Type B pancreatic cell (in vitro differentiated cells): Measurements from ENCODE around the gene EPB41L4B. TPM values are rescaled to one million over a fixed set of nuclear protein-coding genes. Genes with fewer than 3 reads are reported as not detected.

Experiments
- DNase-seq: peaks from one replicate; pipeline ENCODE4 v3.0.0; 2021; ENCODE audit warnings: mixed read lengths; ENCODE audit not compliant: unreplicated experiment; ENCODE audit errors: extremely low spot score
- H3K27ac Mint-ChIP-seq: 2 replicates; pipeline ENCODE4 v1.8.0; 2021; ENCODE audit warnings: mild to moderate bottlenecking, mixed read lengths
- H3K27me3 Mint-ChIP-seq: 2 replicates; pipeline ENCODE4 v1.8.0; 2021; ENCODE audit warnings: mixed read lengths
- H3K36me3 Mint-ChIP-seq: 2 replicates; pipeline ENCODE4 v1.8.0; 2021; ENCODE audit warnings: mixed read lengths
- H3K4me1 Mint-ChIP-seq: one replicate; pipeline ENCODE4 v1.8.0; 2021; ENCODE audit warnings: mixed read lengths; ENCODE audit not compliant: unreplicated experiment
- H3K4me3 Mint-ChIP-seq: 2 replicates; pipeline ENCODE4 v1.8.0; 2021; ENCODE audit warnings: mild to moderate bottlenecking, mixed read lengths
- H3K9me3 Mint-ChIP-seq: 2 replicates; pipeline ENCODE4 v1.8.0; 2021; ENCODE audit warnings: mixed read lengths
- total RNA-seq: library from RNA; stranded (reverse); gene quantifications from 2 replicates; pipeline ENCODE4 v1.2.1, GENCODE V29; 2021; ENCODE audit warnings: low replicate concordance
- TF ChIP-seq, protein P1 (sequence below): fragments of 200-600 bp; sonication (generic); conservative IDR thresholded peaks from 2 replicates; pipeline ENCODE4 v1.5.0; 2021; ENCODE audit warnings: antibody characterized with exemption, mild to moderate bottlenecking

The EPB41L4B gene
- total RNA-seq, 1 donor from 2014 or later, result 14.4 TPM

DNA sequence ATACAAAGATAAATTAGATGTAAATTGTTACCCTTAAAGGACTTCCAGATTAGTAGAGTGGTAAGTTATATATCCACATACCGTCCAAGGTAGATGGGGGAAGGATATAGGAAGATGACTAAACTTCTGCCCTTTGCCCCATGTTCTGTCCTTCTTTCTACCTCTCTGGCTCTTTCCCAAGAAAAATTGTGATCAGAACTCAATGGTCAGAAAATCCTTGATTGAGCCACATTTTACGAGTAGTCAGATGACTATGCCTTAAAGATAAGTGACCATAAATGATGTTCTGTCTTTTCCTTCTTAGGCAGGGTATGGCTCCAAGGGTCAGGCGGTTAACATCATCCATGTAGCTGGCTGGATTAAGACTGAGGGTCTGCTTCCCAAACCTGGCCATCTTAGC lies 158.2 kb downstream of the EPB41L4B start:
- H3K9me3 Mint-ChIP-seq, result peaks cover 11% of the 10 kb centered on the region
- no peak overlapping the region for H3K4me3 Mint-ChIP-seq
- H3K4me1 Mint-ChIP-seq, result peaks cover 11% of the 10 kb centered on the region
- peaks cover 44% of the 10 kb centered on the region for H3K27me3 Mint-ChIP-seq
- TF ChIP-seq, protein P1, sequence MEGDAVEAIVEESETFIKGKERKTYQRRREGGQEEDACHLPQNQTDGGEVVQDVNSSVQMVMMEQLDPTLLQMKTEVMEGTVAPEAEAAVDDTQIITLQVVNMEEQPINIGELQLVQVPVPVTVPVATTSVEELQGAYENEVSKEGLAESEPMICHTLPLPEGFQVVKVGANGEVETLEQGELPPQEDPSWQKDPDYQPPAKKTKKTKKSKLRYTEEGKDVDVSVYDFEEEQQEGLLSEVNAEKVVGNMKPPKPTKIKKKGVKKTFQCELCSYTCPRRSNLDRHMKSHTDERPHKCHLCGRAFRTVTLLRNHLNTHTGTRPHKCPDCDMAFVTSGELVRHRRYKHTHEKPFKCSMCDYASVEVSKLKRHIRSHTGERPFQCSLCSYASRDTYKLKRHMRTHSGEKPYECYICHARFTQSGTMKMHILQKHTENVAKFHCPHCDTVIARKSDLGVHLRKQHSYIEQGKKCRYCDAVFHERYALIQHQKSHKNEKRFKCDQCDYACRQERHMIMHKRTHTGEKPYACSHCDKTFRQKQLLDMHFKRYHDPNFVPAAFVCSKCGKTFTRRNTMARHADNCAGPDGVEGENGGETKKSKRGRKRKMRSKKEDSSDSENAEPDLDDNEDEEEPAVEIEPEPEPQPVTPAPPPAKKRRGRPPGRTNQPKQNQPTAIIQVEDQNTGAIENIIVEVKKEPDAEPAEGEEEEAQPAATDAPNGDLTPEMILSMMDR, result no peak
- no peak for DNase-seq
- no peaks in the 10 kb centered on the region for H3K36me3 Mint-ChIP-seq
- no peak overlapping the region for H3K27ac Mint-ChIP-seq

DNA sequence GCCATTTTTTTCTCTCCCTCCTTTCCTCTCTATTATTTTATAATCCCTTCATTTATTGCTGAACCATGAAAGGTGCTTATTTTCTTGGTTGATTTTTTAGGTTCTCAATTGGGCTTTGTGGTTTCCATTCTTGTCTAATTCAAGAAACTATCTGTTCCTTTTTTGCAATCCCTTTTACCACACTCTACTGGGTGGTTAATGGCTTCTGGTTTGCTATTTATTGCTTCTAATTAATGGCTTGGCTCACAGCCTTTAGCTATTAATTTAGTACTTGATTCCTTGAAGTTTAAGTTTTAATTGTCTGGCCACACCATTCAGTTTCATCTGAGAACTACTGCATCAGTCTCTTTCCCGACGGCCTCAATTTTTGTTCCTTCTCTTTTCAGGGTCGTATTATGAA lies 159.4 kb downstream of the EPB41L4B start:
- no peak overlapping the region for H3K4me3 Mint-ChIP-seq
- H3K9me3 Mint-ChIP-seq, result peaks cover 11% of the 10 kb centered on the region
- no peak overlapping the region for H3K27ac Mint-ChIP-seq
- no peaks in the 10 kb centered on the region for H3K36me3 Mint-ChIP-seq
- TF ChIP-seq, protein P1, result no peak
- H3K27me3 Mint-ChIP-seq, result peaks cover 36% of the 10 kb centered on the region
- DNase-seq, result no peak
- peaks cover 6% of the 10 kb centered on the region for H3K4me1 Mint-ChIP-seq

DNA sequence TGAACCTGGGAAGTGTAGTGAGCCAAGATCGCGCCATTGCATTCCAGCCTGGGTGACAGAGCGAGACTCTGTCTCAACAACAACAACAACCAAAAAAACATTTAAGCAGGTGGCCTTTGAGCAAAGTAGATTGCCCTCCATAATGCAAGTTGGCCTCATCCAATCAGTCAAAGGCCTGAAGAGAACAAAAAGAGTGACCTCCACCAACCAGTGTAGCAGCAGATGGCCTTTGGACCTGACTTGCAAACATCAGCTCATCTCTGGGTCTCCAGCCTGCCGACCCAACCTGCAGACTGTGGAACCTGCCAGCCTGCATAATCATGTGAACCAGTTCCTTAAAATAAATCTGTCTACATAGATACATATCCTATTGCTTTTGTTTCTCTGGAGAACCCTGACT lies 161.3 kb downstream of the EPB41L4B start:
- H3K36me3 Mint-ChIP-seq, result no peaks in the 10 kb centered on the region
- TF ChIP-seq, protein P1, result no peak
- peaks cover 17% of the 10 kb centered on the region for H3K27me3 Mint-ChIP-seq
- no peaks in the 10 kb centered on the region for H3K9me3 Mint-ChIP-seq
- no peak overlapping the region for H3K27ac Mint-ChIP-seq
- peaks cover 6% of the 10 kb centered on the region for H3K4me1 Mint-ChIP-seq
- DNase-seq, result no peak
- no peak overlapping the region for H3K4me3 Mint-ChIP-seq

DNA sequence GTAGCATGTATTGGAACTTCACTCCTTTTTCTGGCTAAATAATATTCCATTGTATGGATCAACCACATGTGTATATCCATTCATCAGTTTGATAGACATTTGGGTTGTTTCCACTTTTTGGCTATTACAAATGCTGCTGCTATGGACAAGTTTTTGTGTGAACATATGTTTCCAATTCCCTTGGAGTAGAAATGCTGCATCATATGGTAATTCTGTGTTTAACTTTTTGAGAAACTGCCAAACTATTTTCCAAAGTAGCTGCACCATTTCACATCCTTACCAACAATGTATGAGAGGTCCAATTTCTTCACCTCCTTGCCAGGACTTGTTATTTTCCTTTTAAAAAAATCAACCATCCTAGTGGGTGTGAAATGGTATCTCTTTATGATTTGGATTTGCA lies 162.2 kb downstream of the EPB41L4B start:
- DNase-seq, result no peak
- Mint-ChIP-seq H3K27ac (no peak overlapping the region), H3K9me3 (peaks cover 3% of the 10 kb centered on the region), H3K36me3 (no peaks in the 10 kb centered on the region), H3K4me1 (peaks cover 6% of the 10 kb centered on the region), H3K4me3 (no peak overlapping the region), H3K27me3 (peaks cover 11% of the 10 kb centered on the region)
- TF ChIP-seq, protein P1, result no peak

DNA sequence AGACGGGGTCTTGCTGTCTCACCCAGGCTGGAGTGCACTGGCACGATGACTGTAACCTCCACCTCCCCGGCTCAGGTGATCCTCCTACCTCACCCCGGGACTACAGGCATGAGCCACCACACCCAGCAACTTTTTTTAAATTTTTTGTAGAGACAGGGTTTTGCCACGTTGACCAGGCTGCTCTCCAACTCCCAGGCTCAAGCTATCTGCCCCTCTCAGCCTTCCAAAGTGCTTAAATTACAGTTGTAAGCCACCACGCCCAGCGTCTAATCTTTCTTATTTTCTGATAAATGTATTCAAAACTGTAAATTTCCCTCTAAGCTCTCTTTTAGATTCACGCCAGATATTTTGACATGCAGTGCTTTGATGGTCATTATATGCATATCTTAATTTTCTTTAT lies 164.2 kb downstream of the EPB41L4B start:
- H3K9me3 Mint-ChIP-seq, result peaks cover 7% of the 10 kb centered on the region
- H3K4me1 Mint-ChIP-seq, result peaks cover 6% of the 10 kb centered on the region
- TF ChIP-seq, protein P1, result no peak
- peaks cover 7% of the 10 kb centered on the region for H3K27me3 Mint-ChIP-seq
- no peak overlapping the region for H3K27ac Mint-ChIP-seq
- H3K4me3 Mint-ChIP-seq, result no peak overlapping the region
- DNase-seq, result no peak
- H3K36me3 Mint-ChIP-seq, result no peaks in the 10 kb centered on the region
